IPS-15b (cell line): Measurements from ENCODE around the gene DLGAP1.

ENCODE experiments used
- H3K27me3 ChIP-seq: one replicate; pipeline ENCODE4 v1.6.1; 2013; ENCODE audit warnings: low read length; ENCODE audit not compliant: control insufficient read depth, insufficient read depth
- H3K36me3 ChIP-seq: one replicate; pipeline ENCODE4 v1.6.1; 2013; ENCODE audit warnings: low read length; ENCODE audit not compliant: control insufficient read depth, insufficient read depth
- H3K4me1 ChIP-seq: one replicate; pipeline ENCODE4 v1.6.1; 2013; ENCODE audit warnings: mild to moderate bottlenecking, low read length; ENCODE audit not compliant: control insufficient read depth, insufficient read depth
- H3K4me3 ChIP-seq: one replicate; pipeline ENCODE4 v1.5.1; 2013; ENCODE audit warnings: low read depth, low read length
- H3K9ac ChIP-seq: one replicate; pipeline ENCODE4 v1.6.1; 2013; ENCODE audit warnings: low read depth, mild to moderate bottlenecking, low read length
- H3K9me3 ChIP-seq: one replicate; pipeline ENCODE4 v1.6.1; 2013; ENCODE audit warnings: mild to moderate bottlenecking, low read length; ENCODE audit not compliant: control insufficient read depth, insufficient read depth

The DLGAP1 gene

DNA sequence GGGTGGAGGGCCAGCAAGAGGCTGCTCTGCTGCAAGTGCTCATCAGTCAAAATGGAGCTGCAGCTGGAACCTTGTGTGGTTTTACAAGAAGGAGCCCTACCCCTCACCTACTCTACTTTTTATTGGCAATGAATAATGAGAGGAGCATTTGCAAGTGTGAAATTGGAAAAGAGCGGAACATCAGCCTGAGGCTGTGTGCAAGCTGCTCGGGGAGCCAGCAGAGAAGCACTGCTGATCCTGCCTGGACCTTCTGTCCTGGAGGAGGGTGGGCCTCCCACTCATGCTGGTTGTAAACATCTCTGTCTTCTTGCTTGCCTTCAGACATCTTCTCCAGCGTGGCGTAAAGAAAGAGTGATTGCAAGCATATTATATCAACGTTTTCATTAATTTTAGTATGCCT lies 256.2 kb downstream of the DLGAP1 start:
- Histone ChIP-seq H3K4me3 (no peak overlapping the region), H3K27me3 (no peaks in the 10 kb centered on the region)

DNA sequence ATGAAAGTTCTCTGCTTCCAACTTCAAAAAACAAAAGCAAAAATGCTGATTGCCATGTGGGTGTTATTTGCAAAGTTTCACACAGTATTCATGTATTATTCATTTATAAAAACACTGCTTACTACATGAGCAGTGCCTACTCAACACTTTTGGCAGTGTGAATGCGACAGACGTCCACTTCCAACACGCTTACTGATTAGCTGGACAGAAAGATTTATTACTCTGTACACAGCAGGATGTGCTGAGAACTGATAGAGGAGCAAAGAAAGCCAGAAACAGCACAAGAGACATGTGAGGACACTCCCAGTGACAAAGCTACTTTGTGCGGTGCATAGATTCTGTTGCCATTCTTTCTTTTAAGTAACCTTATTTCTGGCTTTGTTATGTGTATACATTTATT lies 258.8 kb downstream of the DLGAP1 start:
- peaks cover 14% of the 10 kb centered on the region for H3K4me1 ChIP-seq
- no peak overlapping the region for H3K4me3 ChIP-seq
- no peaks in the 10 kb centered on the region for H3K36me3 ChIP-seq
- H3K9me3 ChIP-seq: no peaks in the 10 kb centered on the region
- no peaks in the 10 kb centered on the region for H3K27me3 ChIP-seq
- no peak overlapping the region for H3K9ac ChIP-seq

More for the DNA sequence above, 256.2 kb downstream of the DLGAP1 start:
- no peaks in the 10 kb centered on the region for H3K9me3 ChIP-seq
- H3K4me1 ChIP-seq: peaks cover 14% of the 10 kb centered on the region
- no peaks in the 10 kb centered on the region for H3K36me3 ChIP-seq
- H3K9ac ChIP-seq: no peak overlapping the region

DNA sequence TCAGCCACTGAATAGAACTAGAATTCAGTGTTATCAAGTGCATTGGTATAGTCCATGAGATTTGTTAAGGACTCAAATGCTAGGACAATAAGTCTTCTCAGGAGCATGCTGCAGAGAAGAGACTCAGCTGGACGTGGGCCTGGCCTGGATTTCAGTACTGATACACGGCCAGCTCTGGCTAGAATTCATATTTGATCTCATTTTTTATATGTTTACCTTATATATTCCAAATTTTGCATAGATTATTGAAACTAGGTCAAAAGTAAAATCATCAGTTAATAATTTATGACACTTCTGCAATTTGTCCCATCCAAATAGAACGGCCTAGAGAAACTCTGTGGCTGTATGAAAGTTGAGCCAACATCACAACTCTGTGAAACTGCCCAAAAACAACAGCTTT lies 262.0 kb downstream of the DLGAP1 start:
- H3K27me3 ChIP-seq: no peaks in the 10 kb centered on the region

DNA sequence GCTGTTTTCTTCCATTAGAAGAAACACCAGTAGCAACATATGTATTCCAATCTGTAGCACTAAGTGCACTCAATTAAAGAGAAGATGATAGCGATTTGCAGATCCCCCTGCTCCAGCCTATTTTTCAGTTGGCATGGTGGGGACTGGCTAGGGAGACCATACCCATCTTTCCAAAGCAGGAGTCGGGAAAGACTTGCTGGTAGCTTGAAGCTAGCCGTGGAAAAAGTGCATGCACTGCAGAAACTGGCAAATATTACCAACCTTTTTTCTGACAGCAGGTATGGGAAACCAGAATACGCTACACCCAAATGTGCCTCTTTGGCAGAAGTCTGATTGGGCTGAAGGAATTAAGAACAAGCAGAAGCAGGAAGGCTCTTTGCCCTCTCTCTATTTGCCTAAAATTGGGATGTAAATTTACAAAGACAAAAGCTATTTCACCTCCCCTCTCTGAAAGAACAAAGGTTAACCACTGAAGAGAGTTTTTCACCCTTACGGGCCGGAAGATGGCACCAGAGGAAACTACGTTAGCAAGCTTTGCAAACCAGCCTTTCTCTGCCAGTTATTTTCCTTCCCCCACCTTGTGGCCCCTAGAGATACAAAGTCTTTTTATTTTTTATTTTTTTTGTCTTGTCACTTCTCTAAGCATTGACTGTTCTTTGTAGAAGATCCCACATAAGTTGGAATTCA lies 273.1 kb downstream of the DLGAP1 start:
- H3K4me3 ChIP-seq: no peak overlapping the region
- no peak overlapping the region for H3K9ac ChIP-seq
- no peaks in the 10 kb centered on the region for H3K9me3 ChIP-seq
- H3K27me3 ChIP-seq: no peaks in the 10 kb centered on the region
- peaks cover 15% of the 10 kb centered on the region for H3K4me1 ChIP-seq
- no peaks in the 10 kb centered on the region for H3K36me3 ChIP-seq

More for the DNA sequence above, 262.0 kb downstream of the DLGAP1 start:
- Histone ChIP-seq H3K4me3 (no peak overlapping the region), H3K36me3 (no peaks in the 10 kb centered on the region), H3K9me3 (no peaks in the 10 kb centered on the region), H3K9ac (no peak overlapping the region), H3K4me1 (peaks cover 14% of the 10 kb centered on the region)

DNA sequence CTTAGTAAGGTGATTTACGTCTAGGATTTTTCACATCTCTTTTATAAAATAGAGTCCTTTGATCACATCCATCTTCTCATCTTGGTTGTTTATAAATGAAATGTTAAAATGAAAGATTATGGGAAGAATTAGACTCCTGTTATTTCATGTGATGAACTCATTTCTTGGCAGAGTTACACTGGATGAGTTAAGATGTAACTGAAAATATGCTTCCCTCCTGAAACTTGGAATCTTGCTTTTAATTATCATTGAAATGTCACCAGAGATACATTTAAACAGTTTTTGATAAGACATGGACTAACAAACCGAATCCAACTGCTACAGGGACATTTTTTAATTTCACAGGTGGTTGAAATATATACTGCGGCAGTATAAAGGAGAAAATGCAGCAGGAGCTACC lies 274.0 kb downstream of the DLGAP1 start:
- no peaks in the 10 kb centered on the region for H3K9me3 ChIP-seq
- no peak overlapping the region for H3K4me3 ChIP-seq
- no peaks in the 10 kb centered on the region for H3K27me3 ChIP-seq
- peaks cover 15% of the 10 kb centered on the region for H3K4me1 ChIP-seq
- no peak overlapping the region for H3K9ac ChIP-seq
- H3K36me3 ChIP-seq: no peaks in the 10 kb centered on the region

DNA sequence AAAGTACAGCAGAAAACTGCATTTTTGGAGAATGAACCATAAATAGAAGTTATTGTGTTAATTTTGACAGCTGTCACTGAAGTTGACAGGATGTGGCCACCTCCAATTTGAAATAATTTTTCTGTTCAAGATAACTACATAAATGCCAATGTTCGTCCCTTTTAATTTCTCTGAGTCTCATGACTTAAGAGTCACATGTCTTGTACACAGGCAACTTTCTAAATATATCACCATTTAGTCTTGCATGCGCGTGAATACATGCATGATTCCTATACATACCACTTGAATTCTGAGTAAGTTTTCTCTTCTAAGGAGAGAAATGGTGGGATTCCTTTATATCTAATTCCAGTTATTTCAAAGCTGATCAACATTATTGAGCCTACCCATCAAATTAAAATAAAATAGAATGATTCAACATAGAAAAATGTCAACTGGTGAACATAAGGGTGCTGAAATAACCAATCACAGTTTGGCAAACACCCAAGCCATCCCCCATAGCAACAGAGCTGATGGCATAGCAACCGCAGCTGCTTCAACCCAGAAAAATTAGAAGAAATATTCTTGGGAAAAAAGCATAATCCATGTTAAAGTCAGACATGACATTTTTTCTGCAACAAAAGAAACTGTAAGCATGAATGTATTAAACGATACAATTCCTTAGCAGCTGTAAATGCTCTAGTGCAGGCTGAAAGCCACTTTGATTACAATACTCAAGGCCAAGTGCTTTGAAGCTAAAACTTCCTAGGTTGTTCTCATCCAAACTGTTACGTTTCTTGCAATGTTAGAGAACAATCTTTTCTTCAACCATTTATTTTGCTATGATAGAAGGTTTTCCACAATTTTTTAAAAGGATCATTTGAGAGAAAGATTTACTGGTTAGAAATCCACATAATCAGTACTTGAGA lies 282.7 kb downstream of the DLGAP1 start:
- Histone ChIP-seq H3K9me3 (no peaks in the 10 kb centered on the region), H3K36me3 (no peaks in the 10 kb centered on the region), H3K4me3 (no peak overlapping the region), H3K9ac (no peak overlapping the region), H3K4me1 (no peaks in the 10 kb centered on the region), H3K27me3 (no peaks in the 10 kb centered on the region)

DNA sequence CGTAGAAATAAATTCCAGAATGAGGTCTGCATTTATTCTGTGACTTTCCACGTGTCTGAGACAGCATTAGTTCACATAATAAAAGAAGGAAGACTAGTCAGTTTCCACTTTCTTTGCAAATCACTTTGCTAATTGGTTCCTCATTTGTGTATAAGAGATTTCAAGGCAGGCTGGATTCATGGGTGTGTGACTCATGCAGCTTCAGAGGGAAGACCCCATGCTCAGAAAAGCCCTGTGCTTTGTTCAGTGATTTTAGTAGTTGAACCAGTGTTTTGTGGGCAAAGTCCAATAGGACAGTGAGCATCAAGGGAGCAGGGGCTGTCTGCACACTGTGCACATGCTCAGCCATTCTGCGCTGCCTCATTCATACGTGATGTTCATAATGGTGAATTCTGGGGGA lies 297.8 kb downstream of the DLGAP1 start:
- no peaks in the 10 kb centered on the region for H3K9me3 ChIP-seq
- H3K4me3 ChIP-seq: no peak overlapping the region
- no peaks in the 10 kb centered on the region for H3K36me3 ChIP-seq
- peaks cover 11% of the 10 kb centered on the region for H3K4me1 ChIP-seq
- no peak overlapping the region for H3K9ac ChIP-seq
- H3K27me3 ChIP-seq: no peaks in the 10 kb centered on the region

DNA sequence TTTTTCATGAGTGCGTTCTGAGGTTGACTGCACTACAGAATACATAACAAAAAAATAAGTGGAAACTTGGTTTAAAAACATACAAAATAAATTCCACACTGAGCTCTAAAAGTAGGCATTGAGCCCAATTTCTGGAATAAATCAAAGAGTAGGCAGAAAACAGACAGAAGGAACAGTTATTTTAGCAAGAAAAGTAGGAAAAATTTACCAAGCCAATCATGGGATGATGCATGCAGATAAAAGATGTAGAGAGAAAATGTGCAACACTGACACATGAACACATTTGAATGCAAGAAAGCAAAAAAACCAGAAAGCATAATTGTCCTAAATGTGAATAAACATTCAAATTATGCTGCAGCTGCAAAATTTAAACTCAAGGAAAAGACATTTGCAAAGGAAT lies 308.3 kb downstream of the DLGAP1 start:
- Histone ChIP-seq H3K9ac (no peak overlapping the region), H3K36me3 (peaks cover 3% of the 10 kb centered on the region), H3K27me3 (no peaks in the 10 kb centered on the region), H3K4me1 (peaks cover 8% of the 10 kb centered on the region), H3K4me3 (no peak overlapping the region), H3K9me3 (no peaks in the 10 kb centered on the region)

DNA sequence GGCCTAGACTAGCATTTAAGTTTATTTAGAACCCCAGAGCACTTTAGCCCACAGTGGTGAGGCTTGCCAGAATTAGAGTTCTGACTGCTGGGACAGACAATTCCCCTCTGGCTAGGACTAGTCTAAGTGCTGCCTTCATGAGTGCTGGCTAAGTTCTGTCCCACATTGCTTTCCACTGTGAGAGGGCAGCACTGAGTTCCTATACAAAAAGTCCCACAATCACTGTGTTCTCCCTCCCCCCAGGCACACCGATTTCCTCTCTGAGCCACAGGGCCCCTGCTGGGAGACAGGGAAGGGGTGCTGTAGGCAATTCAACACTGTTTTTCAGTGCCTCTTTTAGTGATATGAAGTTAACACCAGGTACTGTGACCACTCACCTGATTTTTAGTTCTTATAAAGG lies 310.9 kb downstream of the DLGAP1 start:
- Histone ChIP-seq H3K27me3 (no peaks in the 10 kb centered on the region), H3K4me1 (peaks cover 8% of the 10 kb centered on the region), H3K9me3 (no peaks in the 10 kb centered on the region), H3K4me3 (no peak overlapping the region), H3K9ac (no peak overlapping the region), H3K36me3 (peaks cover 3% of the 10 kb centered on the region)

DNA sequence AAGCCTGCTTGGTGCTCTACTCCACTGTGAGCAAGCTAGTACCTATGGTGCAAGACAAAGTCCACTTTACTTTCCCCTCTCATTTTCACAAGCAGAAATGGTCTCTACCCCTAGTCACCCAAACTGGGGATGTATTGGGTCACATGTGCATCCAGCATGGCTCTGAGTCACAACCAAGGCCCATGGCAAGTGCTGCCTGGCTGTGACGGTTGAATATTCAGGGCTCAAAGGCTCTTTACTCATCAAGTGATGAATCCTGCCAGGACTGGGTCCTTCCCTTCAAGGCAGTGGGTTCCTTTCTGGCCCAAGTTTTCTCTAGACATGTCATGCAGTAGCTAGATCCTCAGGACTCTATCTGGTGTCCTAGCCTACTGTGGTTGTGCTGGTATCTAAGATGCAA lies 311.5 kb downstream of the DLGAP1 start:
- no peak overlapping the region for H3K4me3 ChIP-seq
- no peak overlapping the region for H3K9ac ChIP-seq
- peaks cover 3% of the 10 kb centered on the region for H3K36me3 ChIP-seq
- peaks cover 8% of the 10 kb centered on the region for H3K4me1 ChIP-seq
- H3K27me3 ChIP-seq: no peaks in the 10 kb centered on the region
- H3K9me3 ChIP-seq: no peaks in the 10 kb centered on the region

DNA sequence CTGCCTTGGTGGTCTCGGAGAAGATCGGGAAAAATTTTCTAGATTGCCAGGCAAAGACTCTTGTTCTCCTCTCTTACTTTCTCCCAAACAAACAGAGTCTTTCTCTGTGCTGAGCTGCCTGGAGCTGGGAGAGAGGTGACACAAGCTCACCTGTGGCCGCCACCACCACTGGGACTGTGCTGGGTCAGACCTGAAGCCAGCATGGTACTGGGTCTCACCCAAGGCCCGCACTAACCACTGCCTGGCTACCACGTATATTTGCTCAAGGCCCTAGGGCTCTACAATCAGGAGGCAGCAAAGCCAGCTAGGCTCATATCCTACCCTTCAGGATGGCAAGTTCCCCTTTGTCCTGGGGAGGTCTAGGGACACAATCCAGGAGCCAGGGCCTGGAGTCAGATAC lies 312.2 kb downstream of the DLGAP1 start:
- peaks cover 8% of the 10 kb centered on the region for H3K4me1 ChIP-seq
- H3K36me3 ChIP-seq: peaks cover 3% of the 10 kb centered on the region

DNA sequence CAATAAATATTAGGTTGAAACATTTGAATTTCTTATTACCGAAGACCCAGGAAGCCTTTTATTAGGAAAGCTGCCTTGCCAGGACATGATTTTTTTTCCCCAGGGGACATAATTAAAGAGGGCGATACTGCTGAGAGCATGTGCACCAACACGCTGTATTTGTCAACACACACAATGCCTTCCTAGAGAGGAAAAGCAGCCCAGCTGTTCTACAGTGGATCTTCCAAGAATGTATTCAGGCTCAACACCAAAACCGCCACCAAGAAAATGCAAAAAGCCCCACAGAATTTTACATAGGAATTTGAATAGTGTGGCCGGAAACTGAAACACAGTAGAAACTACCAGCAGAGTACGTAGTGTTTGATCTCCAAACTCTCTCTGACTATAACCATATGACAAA lies 320.4 kb downstream of the DLGAP1 start:
- no peaks in the 10 kb centered on the region for H3K9me3 ChIP-seq
- peaks cover 17% of the 10 kb centered on the region for H3K4me1 ChIP-seq
- no peak overlapping the region for H3K4me3 ChIP-seq
- no peak overlapping the region for H3K9ac ChIP-seq
- no peaks in the 10 kb centered on the region for H3K27me3 ChIP-seq
- no peaks in the 10 kb centered on the region for H3K36me3 ChIP-seq

More for the DNA sequence above, 312.2 kb downstream of the DLGAP1 start:
- no peaks in the 10 kb centered on the region for H3K9me3 ChIP-seq
- H3K9ac ChIP-seq: no peak overlapping the region
- H3K4me3 ChIP-seq: no peak overlapping the region
- H3K27me3 ChIP-seq: no peaks in the 10 kb centered on the region
